Fibroblast of pulmonary artery (primary cell): ENCODE data around the gene THSD7A.

Experiments
- DNase-seq: peaks from one replicate; pipeline ENCODE4 v3.0.0-alpha.2; 2010; ENCODE audit warnings: low read depth
- H3K4me3 ChIP-seq: replicated peaks from 2 replicates; pipeline ENCODE4 v1.5.1; 2011; ENCODE audit warnings: low read depth, mild to moderate bottlenecking, control low read depth, low read length, moderate library complexity
- CTCF ChIP-seq: IDR thresholded peaks from 2 replicates; pipeline ENCODE4 v1.5.1; 2011; ENCODE audit warnings: mild to moderate bottlenecking, control low read depth, low read length, inconsistent platforms; ENCODE audit errors: missing control alignments

Gene THSD7A

GRCh38 chr7:11427686-11428273 is 404.2 kb downstream of the THSD7A start:
- TF ChIP-seq CTCF = peak; percentile 82
- no peak overlapping the region for H3K4me3 ChIP-seq
- DNase-seq = peak; percentile 90

GRCh38 chr7:11424006-11424405 is 408.0 kb downstream of the THSD7A start:
- DNase-seq = no peak
- no peak for TF ChIP-seq CTCF
- H3K4me3 ChIP-seq = no peak overlapping the region

- TF ChIP-seq CTCF = no peak
- no peak for DNase-seq
- no peak overlapping the region for H3K4me3 ChIP-seq
These were observed 411.9 kb downstream of the THSD7A start for GRCh38 chr7:11420049-11420448.

GRCh38 chr7:11416641-11417458 is 415.1 kb downstream of the THSD7A start:
- no peak overlapping the region for H3K4me3 ChIP-seq
- TF ChIP-seq CTCF = no peak
- DNase-seq = no peak

GRCh38 chr7:11415101-11415500 is 416.9 kb downstream of the THSD7A start:
- no peak for TF ChIP-seq CTCF
- DNase-seq = no peak
- H3K4me3 ChIP-seq = no peak overlapping the region

- H3K4me3 ChIP-seq = no peak overlapping the region
- no peak for DNase-seq
- no peak for TF ChIP-seq CTCF
These were observed 418.1 kb downstream of the THSD7A start for GRCh38 chr7:11413901-11414300.
